GM12878 (cell line): Measurements from ENCODE around the gene LMAN1L. TPM values are rescaled to one million over a fixed set of nuclear protein-coding genes. Genes with fewer than 3 reads are reported as not detected.

Source experiments
- ASH2L ChIP-seq: fragments of 300-600, 200-600 bp; sonication (generic); IDR thresholded peaks from 2 replicates; pipeline ENCODE4 v1.6.1; 2017; ENCODE audit warnings: low read depth, mild to moderate bottlenecking, borderline replicate concordance
- BCL11A ChIP-seq: IDR thresholded peaks from 2 replicates; pipeline ENCODE4 v1.6.1; 2011; ENCODE audit warnings: low read depth, low read length
- EP300 ChIP-seq, 2 experiments: fragments of 150-350 bp in 1 of 2; IDR thresholded peaks; 2 replicates each; pipeline ENCODE4 v1.6.1; 2011 to 2012; ENCODE audit warnings: low read depth in 2 of 2, low read length in 2 of 2, borderline replicate concordance in 1 of 2, improper control_type of control experiment in 1 of 2, inconsistent platforms in 1 of 2; ENCODE audit not compliant: control insufficient read depth in 1 of 2
- HDAC2 ChIP-seq: fragments of 200-600 bp; sonication (generic); IDR thresholded peaks from 2 replicates; pipeline ENCODE4 v1.6.1; 2017
- IRF5 ChIP-seq: fragments of 450-650 bp; IDR thresholded peaks from 2 replicates; pipeline ENCODE4 v1.6.1; 2017; ENCODE audit warnings: borderline replicate concordance
- KLF5 ChIP-seq: fragments of 450-650 bp; IDR thresholded peaks from 2 replicates; pipeline ENCODE4 v1.6.1; 2014; ENCODE audit warnings: mild to moderate bottlenecking; ENCODE audit not compliant: partially characterized antibody
- LARP7 ChIP-seq: fragments of 450-650 bp; IDR thresholded peaks from 2 replicates; pipeline ENCODE4 v1.6.1; 2017; ENCODE audit warnings: mild to moderate bottlenecking
- MTA3 ChIP-seq: IDR thresholded peaks from 2 replicates; pipeline ENCODE4 v1.6.1; 2012; ENCODE audit warnings: low read length, inconsistent platforms, borderline replicate concordance
- MXI1 ChIP-seq: fragments of 150-350 bp; IDR thresholded peaks from 2 replicates; pipeline ENCODE4 v1.6.1; 2011; ENCODE audit warnings: low read depth, mild to moderate bottlenecking, inconsistent platforms, low read length, improper control_type of control experiment
- MYB ChIP-seq: fragments of 150-350 bp; IDR thresholded peaks from 2 replicates; pipeline ENCODE4 v1.6.1; 2014; ENCODE audit warnings: mild to moderate bottlenecking, low read depth, low read length, borderline replicate concordance
- MYC ChIP-seq: IDR thresholded peaks from 2 replicates; pipeline ENCODE4 v1.6.1; 2011; ENCODE audit warnings: mild to moderate bottlenecking, low read length, moderate library complexity, inconsistent platforms; ENCODE audit not compliant: insufficient read depth, insufficient replicate concordance, insufficient read length, severe bottlenecking
- POLR2A ChIP-seq: IDR thresholded peaks from 2 replicates; pipeline ENCODE4 v1.6.1; 2011; ENCODE audit warnings: low read depth, mild to moderate bottlenecking, low read length
- POU2F2 ChIP-seq: IDR thresholded peaks from 3 replicates; pipeline ENCODE4 v1.6.1; 2011; ENCODE audit warnings: low read depth, mild to moderate bottlenecking, low read length, borderline replicate concordance
- PRDM15 ChIP-seq: fragments of 450-650 bp; formaldehyde crosslinking; IDR thresholded peaks from 2 replicates; pipeline ENCODE4 v1.4.0; 2020; ENCODE audit warnings: mild to moderate bottlenecking, moderate library complexity
- RELB ChIP-seq: fragments of 450-650 bp; IDR thresholded peaks from 2 replicates; pipeline ENCODE4 v1.6.1; 2017; ENCODE audit warnings: low read depth, mild to moderate bottlenecking, moderate library complexity
- SUPT20H ChIP-seq: IDR thresholded peaks from 2 replicates; pipeline ENCODE4 v1.6.1; 2011; ENCODE audit warnings: low read depth, mild to moderate bottlenecking, low read length, moderate library complexity, borderline replicate concordance; ENCODE audit not compliant: control insufficient read depth
- YBX1 ChIP-seq: fragments of 450-650 bp; IDR thresholded peaks from 2 replicates; pipeline ENCODE4 v1.6.1; 2016; ENCODE audit warnings: antibody characterized with exemption
- ZZZ3 ChIP-seq: IDR thresholded peaks from 2 replicates; pipeline ENCODE4 v1.6.1; 2011; ENCODE audit warnings: low read depth; ENCODE audit not compliant: control insufficient read depth, insufficient read length
- polyA plus RNA-seq, 11 experiments: library from polyadenylated mRNA; depleted of rRNA in 4 of 11; unstranded in 6 of 11; stranded (reverse) in 5 of 11; fragments of >200 nt; fragmentation: Nextera tagmentation in 4 of 11; fragmentation: Illumina TruSeq in 1 of 11; extraction: Ambion mirVana in 4 of 11; extraction: Trizol in 1 of 11; gene quantifications; 1 replicate in 1 of 11; 2 replicates in 10 of 11; pipeline versions ENCODE4 v1.2.1 to v1.2.3, GENCODE V29; 2011 to 2016; ENCODE audit warnings: inconsistent platforms in 2 of 11, missing spikeins in 2 of 11, low read depth in 1 of 11
- total RNA-seq, 4 experiments: library from RNA; depleted of rRNA in 3 of 4; stranded (reverse); fragments of >200 nt in 3 of 4; fragmentation: Illumina TruSeq in 1 of 4; extraction: Trizol in 1 of 4; gene quantifications; 2 replicates each; pipeline versions ENCODE4 v1.2.1 to v1.2.3, GENCODE V29; 2013 to 2021
- TF ChIP-seq, protein P1 (sequence below): fragments of 450-650 bp; formaldehyde crosslinking; IDR thresholded peaks from 2 replicates; pipeline ENCODE4 v1.5.0; 2022; ENCODE audit warnings: mild to moderate bottlenecking, missing genetic modification characterization

Gene LMAN1L
- total and polyA plus RNA-seq, 10 of the 15 experiments (the other 5 are each of a cell fraction or from before 2014, with no cell fraction given) = not detected

- TF ChIP-seq, protein P1, sequence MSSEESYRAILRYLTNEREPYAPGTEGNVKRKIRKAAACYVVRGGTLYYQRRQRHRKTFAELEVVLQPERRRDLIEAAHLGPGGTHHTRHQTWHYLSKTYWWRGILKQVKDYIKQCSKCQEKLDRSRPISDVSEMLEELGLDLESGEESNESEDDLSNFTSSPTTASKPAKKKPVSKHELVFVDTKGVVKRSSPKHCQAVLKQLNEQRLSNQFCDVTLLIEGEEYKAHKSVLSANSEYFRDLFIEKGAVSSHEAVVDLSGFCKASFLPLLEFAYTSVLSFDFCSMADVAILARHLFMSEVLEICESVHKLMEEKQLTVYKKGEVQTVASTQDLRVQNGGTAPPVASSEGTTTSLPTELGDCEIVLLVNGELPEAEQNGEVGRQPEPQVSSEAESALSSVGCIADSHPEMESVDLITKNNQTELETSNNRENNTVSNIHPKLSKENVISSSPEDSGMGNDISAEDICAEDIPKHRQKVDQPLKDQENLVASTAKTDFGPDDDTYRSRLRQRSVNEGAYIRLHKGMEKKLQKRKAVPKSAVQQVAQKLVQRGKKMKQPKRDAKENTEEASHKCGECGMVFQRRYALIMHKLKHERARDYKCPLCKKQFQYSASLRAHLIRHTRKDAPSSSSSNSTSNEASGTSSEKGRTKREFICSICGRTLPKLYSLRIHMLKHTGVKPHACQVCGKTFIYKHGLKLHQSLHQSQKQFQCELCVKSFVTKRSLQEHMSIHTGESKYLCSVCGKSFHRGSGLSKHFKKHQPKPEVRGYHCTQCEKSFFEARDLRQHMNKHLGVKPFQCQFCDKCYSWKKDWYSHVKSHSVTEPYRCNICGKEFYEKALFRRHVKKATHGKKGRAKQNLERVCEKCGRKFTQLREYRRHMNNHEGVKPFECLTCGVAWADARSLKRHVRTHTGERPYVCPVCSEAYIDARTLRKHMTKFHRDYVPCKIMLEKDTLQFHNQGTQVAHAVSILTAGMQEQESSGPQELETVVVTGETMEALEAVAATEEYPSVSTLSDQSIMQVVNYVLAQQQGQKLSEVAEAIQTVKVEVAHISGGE (CRISPR knock-in tag) = no peak
- TF ChIP-seq IRF5 (no peak), POLR2A (no peak), PRDM15 (CRISPR knock-in tag) (no peak), ZZZ3 (no peak), MXI1 (no peak), BCL11A (no peak), MTA3 (no peak), MYB (no peak), POU2F2 (peak; percentile 97), HDAC2 (no peak), MYC (no peak), EP300 (IDR thresholded peaks at IDR 0.05; ENCODE audit: borderline replicate concordance in 1 of 2, control insufficient read depth in 1 of 2, low read depth in 2 of 2, low read length in 2 of 2) (peak in 1 of 2 experiments; percentile 44; a peak in 1 of 4 replicates), KLF5 (no peak), YBX1 (no peak), ASH2L (no peak), SUPT20H (no peak), LARP7 (no peak), RELB (peak; percentile 67)
These were observed 37.5 kb upstream of the LMAN1L start (continued) for GRCh38 chr15:74775132-74775562.
